ENCODE results near the gene MYO16.

GRCh38 chr13:109166804-109167203 is 537.4 kb downstream of the MYO16 start:
- TF ChIP-seq POLR2AphosphoS5 (IDR thresholded peaks at IDR 0.05) = no peak
- TF ChIP-seq CTCF (IDR thresholded peaks at IDR 0.05) = no peak
